NCI-H82 treated with DMSO at 0.1 percent for 48 hours (cell line): ENCODE results near the gene CPT2.

ENCODE experiments used
- DNase-seq: peaks from one replicate; lab custom pipeline; 2025; ENCODE audit not compliant: unreplicated experiment; lab: John Stamatoyannopoulos, UW

The CPT2 gene

DNA sequence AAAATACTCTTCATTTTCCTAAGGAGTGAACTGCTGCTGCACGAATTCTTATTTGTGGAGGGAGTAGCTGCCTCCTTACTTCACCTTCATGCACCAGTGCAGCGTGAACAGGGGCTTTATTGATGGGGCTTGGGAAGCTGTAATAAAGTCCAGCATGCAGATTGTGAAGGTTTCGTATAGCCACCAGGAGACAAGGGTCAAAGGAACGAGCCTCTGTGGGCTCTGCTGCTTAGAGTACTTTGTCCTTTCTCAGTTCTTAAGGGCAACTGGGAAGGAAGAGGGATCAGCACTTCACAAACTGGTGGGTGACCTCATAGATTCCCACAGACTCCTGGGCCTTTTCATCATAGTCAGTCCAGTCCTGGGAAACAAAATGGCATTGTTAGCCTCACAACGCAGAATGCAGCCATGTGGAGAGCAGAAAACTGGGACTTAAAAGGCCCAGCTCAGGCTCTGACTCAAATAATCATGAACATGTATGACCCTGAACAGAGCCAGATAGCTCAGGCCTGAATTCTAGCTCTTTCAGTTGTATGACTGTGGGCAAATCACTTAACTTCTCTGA lies 17.8 kb downstream of the CPT2 start:
- DNase-seq = no peak

DNA sequence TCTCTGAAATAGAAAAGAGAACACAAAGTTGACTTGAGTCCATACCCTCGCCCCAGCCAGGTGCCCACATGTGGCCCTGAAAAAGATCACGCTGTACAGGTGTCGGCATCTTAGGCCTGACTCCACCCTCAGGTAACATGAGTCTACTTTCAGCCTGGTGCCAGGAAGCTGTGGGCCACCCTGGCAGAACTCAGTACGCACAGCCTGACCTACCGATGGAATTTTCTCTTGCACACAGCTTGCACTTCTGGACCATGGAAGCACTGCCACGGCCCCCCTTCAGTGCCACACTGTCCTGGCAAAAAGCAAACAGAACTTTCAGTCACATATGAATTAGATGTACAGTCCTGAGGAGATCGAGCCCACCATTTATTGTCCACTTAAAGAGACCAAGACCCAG lies 21.6 kb downstream of the CPT2 start:
- DNase-seq = no peak

DNA sequence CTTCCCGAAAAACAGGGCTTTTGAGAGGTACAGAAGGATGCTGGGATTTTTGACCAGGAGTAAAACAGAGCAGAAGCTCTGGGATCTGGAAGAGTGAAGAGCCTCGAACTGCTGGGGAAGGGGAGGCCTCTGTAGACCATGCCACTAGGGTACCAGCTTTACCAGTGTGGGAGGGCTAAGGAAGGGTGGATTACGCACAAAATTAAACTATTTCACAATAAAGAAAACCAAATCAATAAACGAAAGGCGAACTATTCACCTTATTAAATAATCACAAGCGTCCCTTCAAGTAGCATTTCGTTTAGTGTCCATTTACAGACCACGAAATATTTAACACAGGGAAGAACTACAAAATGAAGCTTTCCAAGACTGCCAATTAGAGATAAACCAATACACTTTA lies 23.1 kb downstream of the CPT2 start:
- no peak for DNase-seq

DNA sequence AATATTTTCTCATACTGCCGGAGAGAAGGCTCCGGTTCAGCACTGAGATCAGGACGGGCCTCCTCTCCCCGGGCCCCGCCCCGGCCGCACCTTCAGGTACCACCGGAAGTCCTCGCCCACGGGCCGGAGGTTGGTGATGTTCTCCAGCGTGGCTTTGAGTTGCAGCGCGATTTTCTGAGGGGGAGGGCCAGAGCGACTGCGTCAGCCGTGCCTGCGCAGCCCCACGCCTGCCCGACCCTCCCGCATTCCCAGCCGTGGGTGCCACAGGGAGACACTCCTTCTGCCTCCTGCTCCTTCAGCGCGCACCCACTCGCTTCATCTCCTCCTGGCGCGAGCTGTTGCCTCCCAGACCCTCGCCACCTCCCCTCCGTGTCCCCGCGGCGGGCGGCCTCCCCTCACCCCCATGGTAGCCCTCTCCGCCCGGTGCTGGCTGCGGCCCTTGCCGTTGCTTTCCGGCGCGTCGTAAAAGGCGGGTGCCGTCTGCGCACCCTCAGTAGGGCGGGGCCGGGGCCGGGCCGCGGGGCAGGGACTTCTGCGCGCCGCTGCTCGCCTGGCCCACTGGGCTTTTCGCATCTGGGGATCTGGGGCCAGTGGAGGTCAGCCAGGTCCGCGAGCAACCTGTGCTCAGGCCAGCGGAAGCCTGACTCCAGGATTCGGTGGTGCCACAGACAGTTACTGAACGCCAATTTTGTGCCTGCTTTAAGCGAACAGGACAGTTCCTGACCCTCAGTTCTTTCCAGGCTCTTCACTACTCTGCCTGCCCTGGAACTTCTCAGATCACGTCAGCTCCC lies 23.7 kb downstream of the CPT2 start, which contains the start of gene CZIB:
Gene CZIB (minus strand): TSS at position 464 of the 791 bp plus-strand sequence. CDS start 59 bp downstream, at position 405.
- peak; percentile 77 for DNase-seq

DNA sequence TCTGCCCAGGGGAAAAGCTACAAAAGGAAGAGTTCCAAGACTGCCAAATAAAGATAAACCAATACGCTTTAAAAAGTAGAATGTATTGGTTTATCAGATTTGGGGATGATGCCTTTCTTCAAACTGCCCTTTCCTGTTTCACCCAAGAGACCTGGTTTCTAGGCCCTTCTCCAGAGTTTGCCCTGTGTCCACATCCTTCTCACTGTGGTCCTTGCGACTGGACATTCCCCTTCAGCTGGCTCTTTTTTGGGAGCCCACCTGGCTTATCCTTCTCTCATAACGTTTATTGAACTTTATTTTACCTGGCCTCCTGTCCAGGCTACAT lies 24.3 kb downstream of the CPT2 start:
- no peak for DNase-seq

DNA sequence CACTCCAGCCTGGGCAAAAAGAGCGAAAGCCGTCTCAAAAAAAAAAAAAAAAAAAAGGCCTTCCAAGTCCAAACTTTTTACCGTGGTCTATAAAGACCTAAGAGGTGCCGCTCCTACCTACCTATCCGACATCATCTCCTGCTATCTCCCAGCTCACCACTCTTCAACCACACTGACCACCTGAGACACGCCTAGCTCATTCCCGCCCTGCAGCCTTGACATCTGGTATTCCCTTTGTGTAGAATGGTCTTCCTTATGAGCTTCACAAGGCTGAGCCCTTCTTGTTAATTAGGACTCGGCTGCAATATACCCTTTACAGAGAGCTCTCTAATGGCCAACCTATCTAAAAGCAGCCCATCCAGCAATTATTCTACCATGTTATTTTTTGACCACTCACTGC lies 41.0 kb downstream of the CPT2 start:
- no peak for DNase-seq

DNA sequence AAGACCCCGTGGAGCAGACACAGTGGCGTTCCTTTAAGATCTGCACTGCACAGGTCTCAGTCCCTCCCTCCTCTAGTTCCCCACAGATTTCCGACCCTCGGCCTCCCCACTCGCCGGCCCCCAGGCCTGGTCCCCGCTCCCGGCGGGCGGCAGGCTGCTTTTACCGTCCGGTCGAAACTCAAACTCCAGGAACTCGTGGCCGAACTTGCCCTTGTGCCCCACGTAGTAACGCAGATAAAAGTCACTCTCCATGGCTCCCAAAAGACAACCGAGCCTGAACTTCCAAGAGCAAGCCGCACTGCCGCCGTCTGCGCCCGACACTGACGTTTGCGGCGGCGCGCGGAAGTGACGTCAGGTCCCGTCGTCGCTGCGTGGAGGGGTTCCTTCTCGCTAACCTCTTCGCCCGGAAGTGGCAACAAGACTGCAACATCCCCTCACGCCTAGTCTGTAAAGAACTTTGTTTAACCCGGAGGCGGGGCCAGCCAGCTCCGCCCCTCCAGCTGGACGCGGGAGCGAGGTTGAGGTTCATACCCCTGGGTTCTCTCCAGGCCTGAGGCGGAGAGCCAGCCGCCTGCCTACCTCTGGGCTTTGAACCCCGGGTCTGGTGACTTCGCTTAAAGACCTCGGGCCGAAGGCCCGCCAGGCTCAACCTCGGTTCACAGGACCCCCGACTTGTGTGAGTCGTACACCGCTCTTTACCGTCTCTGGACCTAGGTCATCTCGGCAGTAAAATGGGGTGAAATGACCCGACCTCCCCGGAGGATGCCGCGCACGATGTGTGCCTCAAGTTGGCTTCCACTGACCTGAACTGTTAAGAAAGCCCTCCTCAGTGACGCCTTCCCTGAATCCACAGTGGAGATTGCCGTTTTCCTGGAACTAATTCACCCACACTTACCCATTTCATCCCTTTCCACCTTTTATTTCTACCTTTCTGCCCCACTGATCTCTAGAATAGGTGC lies 41.9 kb downstream of the CPT2 start, which contains the start of gene MAGOH:
Gene MAGOH (minus strand): TSS at position 322 of the 959 bp plus-strand sequence. CDS start 70 bp downstream, at position 252.
- peak; percentile 85 for DNase-seq

DNA sequence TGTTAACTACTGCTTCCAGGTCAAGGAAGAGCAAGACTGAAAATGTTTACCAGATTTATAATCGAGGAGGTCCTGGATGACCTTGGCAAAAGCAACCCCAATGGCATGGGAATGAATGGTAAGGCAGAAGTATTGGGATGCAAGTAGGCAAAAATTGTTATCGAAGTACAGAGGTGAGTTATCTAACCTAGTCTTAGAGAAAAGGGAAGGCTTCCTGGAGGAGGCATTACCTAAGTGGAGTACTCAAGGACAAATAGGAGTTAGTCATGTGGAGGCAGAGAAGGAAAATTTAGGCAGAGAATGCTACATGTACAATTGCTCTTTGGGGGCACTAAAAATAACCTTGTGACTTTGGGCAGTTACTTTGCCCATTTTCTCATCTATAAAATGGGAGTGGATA lies 45.2 kb downstream of the CPT2 start:
- no peak for DNase-seq

DNA sequence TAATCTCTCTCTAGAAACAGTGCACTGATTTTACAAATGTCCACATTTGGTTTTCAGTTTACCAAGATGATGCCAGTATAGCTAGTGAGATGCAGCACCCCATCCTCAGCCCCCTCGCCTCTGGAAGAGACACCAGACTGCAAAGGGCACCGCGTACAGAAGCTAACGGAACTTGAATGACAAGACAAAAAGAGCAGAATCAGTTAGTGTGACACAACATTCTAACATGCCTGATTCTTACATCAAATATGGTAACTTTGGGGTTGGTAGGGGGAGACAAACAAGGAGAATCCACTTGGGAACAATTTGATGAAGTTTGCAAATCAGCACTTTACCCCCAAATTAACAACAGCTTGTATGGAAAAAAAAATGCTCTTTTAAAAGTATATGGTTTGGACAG lies 45.8 kb downstream of the CPT2 start:
- no peak for DNase-seq

DNA sequence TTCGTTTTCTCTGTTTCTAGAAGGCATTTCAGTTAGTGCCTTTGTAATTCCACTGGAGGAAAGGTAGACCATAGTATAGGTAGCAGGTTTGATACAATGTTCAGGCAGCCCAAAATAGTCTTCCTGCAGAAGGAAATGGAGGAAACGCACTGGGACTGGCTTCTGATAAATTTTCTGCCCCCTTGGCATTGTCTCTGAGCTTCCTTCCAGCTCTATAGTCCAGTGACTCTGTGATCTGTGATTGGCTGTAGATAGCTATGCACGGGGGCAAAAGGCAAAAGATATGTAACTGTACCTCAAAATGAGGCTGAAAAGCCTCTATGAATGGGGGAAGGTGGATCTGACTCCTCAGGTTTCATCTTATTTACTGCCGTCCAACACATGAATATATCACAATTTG lies 47.5 kb downstream of the CPT2 start:
- no peak for DNase-seq

DNA sequence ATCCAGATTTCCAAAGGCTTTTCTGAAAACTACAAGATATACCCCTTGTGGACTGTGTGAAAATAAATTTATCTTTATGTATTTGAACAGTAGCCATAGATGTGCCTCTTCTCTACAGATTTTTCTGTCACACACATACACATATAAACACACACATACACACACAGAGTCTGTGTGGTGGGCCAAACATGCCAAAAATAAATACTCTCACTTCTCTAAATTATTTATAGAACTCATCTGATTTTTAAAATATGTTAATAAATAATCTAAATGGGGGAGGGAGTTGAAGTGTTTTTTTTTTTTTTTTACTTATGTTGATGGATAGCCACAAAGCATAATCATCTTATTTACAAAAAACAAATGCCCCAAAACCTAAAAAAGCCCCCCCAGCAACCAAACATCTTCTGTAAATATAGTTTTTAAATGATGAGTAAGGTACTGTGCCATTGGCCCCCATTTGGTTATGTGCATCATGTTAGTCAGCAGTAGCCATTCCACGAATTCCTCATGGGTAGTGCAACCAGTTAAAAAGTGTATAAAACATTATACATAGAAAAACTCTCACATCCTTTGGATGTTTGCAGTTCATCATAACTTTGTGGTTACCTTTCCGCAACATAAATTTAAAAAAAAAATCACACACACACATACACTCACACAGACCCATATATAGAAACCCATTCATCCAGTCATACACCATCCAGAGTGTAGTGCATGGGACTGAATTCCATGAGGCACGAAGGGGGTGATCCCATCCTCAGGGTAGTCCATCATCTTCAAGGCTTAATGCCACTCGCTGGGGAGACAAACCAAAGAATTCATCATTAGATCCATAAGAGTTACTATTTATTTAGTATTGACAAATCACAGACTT lies 49.9 kb downstream of the CPT2 start:
- DNase-seq = no peak

DNA sequence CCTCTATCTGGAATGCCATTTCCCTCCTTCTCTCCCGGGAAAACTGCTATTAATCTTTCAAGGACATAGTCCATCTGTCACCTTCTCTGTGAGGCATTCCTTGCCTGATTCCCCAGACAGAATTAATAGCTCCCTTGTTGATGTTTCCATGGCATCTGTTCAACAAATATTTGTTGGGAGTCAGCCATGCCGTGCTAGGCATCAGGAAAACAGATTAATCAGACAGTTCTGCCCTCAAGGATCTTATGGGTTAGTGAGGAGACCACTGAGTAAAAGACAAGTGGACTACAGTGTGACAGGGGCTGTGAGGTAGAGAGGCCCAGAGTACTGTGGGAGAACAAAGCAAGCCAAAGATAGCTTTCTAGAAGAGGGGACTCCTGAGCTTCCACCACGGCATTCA lies 53.1 kb downstream of the CPT2 start:
- DNase-seq = peak; percentile 86

DNA sequence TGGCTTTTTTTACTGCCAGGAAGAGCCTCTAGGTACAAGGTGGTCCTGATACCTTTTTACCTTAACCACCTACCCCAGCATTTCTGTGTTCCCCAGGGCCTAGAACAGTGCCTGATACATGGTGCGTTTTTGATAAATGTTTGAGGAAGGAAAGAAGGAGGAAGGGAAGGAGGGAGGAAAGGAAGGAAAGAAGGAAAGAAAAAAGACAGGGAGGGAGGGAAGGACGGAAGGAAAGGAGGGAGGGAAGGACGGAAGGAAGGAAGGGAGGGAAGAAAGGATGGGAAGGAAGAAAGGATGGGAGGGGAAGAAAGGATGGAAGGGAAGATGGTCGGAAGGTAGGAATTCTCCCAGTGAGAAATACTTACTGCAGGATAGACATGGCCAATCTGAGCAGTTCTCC lies 53.7 kb downstream of the CPT2 start:
- no peak for DNase-seq

DNA sequence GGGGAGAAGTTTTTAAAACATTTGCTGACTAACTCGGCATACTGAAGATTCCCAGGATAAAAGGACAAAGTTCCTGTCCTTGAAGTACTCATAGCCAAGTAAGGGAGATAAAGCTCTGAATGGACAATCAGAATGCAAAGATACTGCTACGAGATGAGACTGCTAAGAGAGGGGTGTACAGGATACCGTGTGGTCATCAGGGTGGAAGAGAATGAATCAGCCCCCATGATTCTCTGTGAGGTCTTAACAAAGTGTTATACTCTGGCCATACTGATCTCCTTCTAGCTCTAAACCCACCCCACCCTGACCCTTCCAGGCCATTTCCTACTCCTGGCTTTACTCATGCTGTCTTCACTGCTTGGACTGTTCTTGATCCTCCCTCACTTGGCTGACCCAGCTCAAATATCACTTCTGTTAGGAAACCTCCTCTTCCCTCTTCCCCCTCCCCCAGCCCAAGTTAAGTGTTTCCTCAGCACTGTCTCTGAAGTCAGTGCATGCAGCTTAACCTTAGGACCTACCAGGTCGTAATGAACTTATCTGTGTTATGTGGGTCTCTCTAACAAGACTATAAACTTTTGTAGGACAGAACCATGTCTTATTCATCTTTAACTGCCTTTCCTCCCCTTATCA lies 57.5 kb downstream of the CPT2 start:
- DNase-seq = no peak

DNA sequence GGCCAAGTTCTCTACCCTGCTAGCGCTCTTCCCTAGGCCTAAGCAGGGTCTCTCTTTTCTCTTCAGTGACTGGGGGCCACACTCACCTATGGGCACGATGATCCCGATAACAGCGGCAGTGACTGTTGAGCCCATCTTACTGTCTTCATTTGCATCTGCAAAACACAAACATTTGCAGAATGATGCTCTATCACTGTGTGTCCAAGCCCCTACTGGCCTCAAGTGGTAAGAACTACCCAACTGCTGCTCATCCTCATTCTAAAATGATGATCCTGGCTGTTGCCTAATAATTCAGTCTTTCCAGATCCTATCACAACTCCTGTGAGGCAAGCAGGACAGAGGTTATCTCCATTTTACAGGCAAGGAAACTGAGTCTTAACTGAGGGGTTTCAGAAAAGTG lies 58.4 kb downstream of the CPT2 start:
- DNase-seq = no peak

DNA sequence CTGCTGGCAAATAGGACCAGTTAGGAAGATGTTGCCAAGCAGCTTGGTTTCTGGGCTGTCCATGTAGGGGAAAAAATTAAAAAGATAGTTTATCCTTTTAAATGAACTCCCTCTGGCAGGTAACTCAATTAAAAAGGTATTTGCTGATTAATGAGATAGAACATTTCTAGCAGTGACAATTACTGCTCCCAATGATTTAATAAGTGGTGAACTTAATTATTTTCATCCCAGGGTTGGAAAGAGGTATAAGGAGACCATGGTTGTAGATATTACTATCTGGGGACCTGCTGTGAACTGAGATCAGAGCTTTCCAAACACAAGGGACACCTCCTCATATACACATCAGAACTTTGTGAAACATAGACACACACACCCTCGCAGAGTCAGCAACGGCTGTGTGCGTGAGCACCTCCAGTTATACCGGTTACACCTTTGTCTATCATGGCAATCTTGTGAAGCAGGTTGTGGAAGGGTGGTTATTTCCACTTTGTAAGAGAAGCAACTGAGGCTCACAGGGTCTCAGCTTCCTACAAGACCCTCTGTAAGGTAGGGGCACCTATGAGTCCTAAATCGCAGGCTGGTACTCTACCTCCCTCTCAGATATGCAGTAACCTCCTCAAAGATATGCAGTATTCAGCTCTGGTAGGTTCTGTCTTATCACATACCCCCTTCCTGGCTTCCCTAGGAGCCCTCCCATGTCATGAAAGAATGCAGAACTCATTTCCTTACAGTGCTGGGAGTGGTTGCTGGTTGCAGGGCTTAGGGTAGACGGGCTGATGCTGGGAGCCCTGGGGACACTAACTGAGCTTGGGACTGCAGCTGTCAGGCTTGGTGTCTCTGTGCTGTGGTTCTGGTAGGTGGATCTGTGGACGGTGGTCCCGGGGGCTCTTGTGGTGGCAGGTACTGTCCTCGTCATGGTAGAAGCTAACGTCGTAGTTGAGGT lies 60.2 kb downstream of the CPT2 start:
- DNase-seq = no peak

DNA sequence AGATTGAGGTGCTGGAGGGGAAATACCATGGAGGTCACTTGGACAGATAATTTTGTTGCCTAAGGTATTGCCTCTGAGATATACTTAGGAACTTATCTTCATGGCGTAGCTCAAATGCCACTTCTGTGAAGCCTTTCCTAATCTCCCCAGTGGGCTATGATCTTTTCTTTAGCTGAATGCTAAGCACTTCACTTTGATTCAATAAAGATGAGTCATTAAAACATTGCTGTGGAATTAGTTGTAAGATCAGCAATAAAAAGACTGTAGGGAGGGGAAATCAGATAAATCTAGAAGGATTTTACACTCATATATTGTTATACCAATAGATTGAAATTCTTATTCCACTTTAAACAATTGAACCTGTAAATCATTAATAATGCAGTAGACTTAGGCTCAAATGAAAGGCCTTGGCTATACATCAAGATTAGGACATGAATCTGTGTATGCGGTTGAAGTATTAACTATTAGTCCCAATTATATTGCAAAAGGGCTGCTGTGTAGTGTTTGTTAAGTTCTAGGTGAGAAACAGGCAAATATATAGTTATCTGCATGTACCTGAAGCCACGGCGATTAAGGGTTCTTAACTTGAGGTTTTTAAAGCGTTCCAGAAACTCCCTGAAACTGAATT lies 60.9 kb downstream of the CPT2 start:
- DNase-seq = no peak

DNA sequence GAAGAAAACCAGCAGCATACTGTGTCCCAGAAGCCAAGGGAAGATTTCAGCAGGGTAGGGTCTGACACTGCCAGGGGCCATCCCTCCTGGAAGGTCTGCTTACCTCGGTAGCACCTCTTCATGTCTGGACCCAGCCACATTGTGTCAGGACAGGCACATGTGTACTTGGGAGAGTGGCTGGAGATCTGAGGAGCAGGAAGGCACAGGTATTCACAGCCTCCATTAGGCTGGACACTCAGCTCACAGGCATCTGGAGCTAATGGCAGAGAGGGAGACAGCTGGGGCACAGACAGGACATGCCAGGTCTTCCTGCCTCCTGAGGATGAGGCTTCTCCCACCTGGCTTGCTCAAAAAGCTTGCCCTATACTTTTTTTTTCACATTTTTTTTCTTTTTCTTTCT lies 61.6 kb downstream of the CPT2 start:
- DNase-seq = no peak

DNA sequence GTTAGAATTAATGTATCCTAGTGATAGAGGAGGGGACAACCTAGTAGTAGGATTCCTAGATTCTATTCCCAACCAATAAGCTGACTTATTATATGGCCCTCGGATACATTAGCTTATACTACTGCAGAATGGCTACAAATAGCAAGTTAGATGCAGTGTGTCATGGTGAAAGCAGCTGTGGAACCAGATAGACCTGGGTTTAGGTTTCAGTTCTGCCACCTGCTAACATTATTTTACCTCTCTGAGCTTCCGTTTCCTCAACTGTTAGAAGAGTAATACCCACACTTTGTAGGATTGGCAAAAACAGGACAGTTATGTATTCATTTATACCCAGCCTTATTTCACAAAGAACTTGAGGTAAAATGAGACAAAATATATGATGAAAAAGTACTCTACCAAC lies 63.3 kb downstream of the CPT2 start:
- no peak for DNase-seq
